T-helper 1 cell treated with Interleukin-12 subunit alpha and Interleukin-12 subunit beta and Interleukin-4 antibody, amounts not matched to agents 30 ng/mL and 1 ng/mL, for 36 hours (primary cell): ENCODE data around the gene P2RY2. TPM values are rescaled to one million over a fixed set of nuclear protein-coding genes. Genes with fewer than 3 reads are reported as not detected.
"Not testable (repeated sequence)": the region's sequence is repeated elsewhere in the genome, so short reads cannot be mapped to it uniquely, and the experiment has no call there.

Source experiments
- intact Hi-C: fragments of 100-400 bp; cut with micrococcal nuclease; formaldehyde crosslinking; loops from one replicate; pipeline ENCODE4 v1.15.1; 2024
- total RNA-seq: library from RNA; stranded (reverse); gene quantifications from 2 replicates; pipeline ENCODE4 v1.2.3, GENCODE V29; 2022

Gene P2RY2
- total RNA-seq, 1 donor from 2014 or later: not detected

DNA sequence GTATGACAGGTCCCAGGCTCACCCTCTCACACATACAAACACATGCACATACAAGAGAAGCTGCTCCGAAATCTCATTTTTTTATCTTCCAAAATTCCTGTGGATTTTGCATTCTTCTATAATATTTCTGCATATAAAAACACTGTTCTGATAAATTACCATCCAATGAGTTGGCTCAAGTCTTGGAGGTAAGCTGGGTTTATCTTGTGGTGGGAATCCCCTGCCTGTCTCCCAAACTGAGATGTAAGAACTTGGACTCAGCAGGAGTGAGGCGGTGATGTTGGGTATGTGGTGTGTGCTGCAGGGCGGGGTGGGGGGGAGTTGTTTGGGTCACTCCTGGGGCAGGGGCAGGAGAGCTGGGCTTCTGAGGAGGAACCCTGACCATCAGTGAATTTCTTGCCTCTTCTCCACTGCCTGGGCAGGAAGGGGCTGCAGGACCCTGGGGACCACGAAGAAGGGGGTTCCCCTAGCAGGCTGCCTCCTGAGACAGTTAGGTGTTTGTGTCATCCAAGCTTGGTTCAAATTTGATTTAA lies 47.3 kb downstream of the P2RY2 start:
- intact Hi-C loops: no loop called here

DNA sequence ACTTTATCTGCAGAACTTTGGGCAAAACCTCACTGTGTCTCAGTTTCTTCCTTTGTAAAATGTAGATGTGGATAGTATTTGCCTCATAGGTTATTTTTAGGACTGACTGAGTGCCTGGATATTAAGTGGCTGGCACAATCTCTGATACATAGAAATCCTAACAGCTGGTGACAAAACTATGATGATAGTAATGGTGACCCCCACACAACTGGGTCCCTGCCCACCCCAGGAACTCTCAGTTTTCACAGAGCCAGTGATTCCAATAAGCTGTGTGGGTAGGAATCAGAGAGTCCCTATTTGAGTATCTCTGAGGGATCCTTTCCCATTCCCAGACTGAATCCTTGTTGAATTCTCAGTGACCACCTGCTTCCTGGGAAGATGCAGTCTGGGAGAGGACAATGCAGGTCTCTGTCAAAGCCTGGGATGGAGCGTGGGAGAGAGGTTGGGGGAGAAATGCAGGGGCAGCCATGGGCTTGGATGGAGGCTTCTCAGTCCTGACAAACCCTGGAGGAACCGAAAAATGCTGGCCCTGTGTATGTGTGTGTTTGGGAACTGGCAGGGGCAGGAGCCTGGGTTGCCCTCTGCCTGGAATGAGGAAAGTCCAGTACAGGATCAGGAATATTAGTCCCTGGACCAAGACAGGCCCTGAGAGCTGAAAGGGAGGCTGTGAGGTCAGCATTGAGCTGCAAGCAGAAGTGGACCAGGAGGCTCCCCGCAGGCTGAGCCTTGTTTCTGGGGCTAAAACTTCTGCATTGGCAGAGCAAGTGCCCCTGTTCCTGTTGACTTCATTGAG lies 48.0 kb downstream of the P2RY2 start:
- intact Hi-C loops: no loop called here

DNA sequence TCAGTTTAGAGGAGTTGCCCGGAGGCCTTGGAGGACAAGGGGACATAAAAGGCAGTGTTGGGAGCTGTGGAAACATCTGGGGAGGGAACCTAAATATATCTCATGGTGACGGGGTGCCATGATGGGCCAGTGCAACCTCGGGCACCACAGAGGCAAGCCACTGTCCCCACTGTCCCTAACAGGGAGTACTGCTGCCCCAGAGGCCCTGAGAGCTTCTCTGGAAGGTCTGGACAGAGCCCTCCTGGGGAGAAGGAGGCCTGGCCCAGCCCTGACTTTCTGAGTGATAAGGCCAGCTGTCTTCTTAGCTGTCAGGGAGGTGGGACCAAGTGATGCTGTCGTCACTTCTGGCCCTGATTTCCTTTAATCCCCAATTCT lies 48.6 kb downstream of the P2RY2 start:
- intact Hi-C loops: no loop called here

DNA sequence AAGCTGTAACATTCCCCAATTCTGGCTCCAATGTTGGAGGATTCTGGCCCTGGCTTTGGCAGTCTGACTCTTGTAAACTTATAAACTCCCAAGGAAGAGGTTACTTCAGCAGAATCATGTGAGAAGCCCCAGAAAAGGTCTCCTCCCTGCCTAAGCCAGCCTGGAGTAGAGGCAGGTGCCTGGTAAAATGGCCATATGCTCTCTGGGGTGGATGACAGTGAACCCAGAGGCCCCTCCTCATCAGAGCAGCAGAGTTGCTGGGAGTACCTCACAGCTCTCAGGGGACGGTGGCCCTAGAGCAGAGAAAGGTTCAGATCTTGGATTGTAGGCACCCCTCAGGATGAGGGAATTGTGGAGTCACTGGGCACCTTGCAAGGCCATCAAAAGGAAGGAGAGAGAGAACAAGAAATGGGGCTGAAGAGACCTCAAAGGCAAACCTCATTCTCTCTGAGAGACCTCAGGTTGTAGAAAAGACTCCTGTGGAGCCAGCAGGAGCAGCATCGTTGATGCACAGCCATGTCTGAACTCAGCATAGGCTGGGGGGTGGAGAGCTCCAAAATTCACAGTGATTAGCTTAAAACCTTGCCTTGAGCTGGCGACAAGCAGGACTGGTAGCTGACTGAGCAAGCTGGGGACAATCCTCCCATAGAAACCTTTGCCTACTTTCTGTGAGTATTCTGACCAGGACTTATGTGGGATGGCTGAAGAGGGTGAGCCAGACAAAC lies 49.2 kb downstream of the P2RY2 start:
- intact Hi-C loops: no loop called here

DNA sequence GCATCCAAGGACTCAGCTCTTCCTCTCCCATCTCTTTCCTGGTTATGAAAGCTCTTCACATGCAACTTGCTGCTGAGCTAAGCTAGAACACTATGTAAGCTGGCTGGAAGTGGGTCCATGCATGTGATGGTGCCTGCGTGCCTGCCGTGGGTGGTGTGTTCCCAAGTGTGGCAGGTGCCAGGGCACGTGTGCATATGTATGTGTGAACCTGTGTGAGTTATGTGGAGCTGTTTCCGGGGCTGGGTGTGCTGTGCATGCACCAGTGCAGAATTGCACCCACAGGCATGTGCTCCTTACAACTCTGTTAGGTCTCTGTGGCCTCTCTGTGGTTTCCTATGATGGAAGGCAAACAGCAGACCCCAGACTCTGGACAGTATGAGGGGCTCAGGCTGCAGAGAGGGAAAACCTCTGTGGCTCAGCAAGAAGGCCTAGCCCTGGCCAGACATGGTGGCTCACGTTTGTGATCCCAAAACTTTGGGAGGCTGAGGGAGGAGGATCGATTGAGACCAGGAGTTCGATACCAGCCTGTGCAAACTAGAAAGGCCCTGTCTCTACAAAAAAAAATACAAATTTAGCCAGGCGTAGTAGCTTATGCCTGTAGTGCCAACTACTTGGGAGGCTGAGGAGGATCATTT lies 49.9 kb downstream of the P2RY2 start:
- intact Hi-C loops: no loop called here

DNA sequence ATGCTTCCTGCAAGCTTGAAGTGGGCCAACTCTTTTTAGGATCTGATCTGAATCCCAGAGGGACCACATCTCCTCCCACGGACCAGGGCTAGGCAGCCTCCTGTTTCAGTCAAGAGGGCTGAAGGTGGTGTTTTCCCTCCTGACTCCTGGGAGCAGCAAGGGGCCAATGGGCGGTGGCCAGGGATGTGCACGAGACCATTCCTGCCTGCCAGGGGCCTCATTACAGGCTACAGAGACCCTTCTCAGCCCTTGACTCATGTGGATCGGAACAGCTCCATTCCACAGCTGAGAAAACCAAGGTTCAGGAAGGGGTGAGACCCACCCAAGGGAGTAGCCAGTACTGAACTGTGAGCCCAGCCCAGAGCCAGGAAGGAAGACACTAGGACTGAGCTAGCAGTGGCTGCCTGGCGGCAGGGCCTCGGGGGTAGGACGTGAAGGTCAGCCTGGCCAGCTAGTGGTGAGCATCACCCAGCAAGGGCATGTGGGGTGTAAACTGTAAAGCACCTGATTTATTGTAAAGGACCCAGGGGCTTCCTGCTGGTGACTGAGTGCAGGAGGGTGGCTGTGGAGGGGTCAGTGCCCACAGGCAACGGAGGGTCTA lies 50.7 kb downstream of the P2RY2 start:
- intact Hi-C loops: no loop called here

DNA sequence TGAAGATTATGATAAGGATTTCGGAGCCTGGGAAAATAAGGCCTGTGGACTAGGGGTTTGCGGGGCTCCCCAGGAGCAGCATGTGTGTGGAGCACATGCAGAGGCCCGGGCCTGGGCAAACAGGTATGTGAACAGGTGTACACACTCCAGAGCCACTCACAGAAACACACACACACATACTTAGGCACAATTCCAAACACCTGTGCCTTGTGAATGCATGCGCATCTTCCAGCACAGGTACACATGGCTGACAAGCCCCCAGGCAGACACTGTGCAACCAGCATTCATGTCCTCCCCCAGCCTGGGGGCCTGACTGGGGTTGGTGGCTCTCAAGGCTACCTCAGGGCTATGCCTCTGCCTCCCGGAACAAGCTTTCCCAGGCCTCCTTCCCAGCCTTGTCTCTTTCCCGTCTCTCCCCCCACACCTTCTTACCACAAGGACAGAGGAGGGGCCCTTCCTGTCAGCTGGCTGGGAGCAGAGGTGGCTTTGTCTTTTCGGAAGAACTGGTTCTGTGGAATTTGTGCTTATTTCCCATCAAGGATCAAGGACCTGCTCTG lies 51.5 kb downstream of the P2RY2 start:
- intact Hi-C loops: no loop called here

DNA sequence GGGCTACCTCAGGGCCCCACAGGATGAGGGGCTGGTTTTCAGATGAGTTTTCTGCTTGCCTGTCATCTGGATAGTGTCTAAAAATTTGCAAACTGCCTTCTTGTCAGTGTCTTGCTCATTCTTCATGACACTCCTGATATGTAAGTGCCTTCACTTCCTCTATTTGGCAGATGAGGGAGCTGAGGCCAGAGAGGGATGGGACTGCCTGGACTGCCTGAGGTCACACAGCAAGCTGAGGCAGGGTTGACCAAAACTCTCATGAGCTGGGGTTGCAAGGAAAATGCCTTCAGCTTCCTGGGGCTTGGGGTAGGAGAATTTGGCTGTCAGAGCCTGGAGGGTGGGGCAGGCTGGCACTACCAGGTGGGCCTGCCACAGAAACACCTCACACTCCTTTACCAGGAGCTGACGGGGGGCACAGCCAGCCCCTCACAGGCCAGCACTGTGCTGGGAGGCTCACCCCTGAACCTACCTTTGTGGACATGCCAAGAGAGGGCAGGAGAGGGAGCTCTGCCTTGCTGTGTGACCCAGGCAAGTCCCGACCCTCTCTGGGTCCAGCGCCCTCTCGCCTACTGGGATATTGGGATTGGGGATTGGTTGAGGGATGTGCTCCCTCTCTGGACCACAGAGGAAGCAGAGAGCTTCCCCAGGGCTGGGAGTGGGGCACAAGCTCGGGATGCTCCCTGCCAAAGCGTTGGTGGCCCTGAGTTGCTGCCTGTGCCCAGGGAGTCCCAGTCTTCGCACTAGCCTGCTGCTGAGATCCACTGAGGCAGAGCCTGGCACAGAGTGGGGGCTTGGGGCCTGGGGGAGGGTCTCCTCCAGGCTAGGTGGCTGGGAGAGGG lies 52.2 kb downstream of the P2RY2 start:
- intact Hi-C loops: no loop called here

DNA sequence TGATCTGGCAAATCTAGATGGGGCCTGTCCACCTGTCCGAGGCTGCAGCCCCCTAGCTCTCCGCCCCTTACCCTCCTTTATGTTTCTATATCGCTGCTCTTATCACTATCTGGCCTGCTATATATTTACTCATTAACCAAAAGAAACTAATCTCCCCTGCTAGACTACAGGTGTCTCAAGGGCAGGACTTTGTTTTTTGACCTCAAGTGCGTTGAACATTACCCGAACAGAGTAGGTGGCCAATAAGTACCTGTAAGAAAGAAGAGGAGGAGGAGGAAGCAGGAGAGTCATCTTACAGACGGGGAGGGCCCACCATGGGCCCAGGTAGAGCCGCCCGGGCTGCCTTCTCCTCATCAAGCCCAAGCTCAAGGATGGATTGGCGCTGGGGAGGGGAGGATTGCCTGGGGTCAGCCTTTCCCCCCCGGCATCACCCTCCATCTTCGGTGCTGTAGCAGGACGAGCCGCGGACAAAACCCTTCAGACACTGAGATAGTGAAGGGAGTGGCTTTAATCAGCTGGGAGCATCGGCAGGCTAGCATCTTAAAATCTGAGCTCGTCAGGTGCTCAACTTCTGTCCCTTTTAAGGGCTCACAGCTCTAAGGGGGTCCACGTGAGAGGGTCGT lies 52.9 kb downstream of the P2RY2 start:
- intact Hi-C loops: no loop called here

DNA sequence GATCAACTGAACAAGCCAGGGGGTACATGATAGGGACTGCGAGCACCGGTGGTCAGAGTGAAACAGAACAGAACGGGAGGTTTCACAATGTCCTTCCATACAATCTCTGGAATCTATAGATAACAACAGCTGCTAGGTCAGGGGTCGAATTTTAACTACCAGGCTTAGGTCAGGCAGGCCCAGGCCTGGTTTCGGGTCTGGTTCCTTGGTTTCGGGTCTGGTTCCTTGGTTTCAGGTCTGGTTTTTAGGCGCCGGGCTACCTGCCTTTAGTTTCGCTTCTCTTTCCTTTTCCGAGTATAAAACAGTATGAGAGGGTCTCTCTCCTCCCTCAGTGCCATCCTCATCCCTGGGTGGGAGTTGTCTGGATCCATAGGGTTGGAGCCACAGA lies 53.4 kb downstream of the P2RY2 start:
- intact Hi-C loops: not testable (repeated sequence)

DNA sequence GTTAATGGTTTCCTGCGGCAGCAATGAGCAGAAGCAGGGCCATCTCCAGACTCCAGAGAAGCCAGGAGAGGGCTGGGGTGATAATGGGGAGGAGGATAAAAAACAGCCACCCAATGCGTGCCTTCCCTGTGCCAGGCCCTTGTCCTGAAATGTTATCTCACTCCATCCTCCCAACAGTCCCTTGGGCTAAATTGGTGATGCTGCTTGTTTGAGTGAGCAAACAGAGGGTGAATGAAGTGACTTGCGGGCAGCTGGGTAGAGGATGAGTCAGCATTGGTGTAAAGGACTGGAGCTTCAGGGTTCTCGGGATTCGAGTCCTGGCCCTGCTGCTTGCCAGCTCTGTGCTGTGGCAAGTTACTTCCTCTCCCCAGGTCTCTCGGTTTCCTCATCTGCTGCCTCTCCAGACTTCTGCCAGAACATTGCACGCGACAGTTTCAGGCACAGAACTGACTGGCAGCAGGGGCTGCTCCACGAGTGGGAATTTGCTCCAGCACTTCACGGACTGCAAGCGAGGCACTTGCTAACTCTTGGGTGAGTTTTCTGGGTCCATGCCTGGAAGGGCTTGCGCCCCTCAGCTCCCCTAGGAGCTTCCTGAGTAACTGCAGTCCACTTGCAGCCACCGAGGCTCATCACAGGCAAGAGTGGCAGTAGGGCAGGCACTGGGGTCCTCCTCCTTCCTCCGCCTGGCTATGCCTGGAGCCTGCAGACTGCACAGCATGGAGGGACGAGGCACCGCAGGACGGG lies 54.0 kb downstream of the P2RY2 start, which contains the start of gene P2RY6:
Gene P2RY6, plus strand, starts transcription at position 403 of the 744 bp plus-strand sequence. CDS start 24,181 bp downstream, outside the sequence.
- intact Hi-C loops: no loop called here

DNA sequence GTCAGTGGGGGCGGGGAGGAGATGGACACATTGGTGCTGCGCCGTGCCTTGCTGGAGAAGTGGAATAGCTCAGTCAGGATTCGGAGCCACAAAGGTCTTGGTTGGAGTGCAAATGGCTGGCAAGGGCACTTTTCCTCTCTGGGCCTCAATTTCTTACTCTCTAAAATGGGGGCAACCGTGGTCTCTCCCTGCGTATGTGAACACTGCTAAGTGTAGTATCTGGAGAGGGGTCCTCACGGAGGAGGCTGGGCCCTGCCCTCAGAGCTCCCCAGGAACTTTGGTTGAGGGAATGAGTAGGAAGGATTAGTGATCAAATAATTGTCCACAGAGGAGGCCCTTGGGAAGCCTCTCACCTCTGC lies 54.6 kb downstream of the P2RY2 start:
- intact Hi-C loops: no loop called here

DNA sequence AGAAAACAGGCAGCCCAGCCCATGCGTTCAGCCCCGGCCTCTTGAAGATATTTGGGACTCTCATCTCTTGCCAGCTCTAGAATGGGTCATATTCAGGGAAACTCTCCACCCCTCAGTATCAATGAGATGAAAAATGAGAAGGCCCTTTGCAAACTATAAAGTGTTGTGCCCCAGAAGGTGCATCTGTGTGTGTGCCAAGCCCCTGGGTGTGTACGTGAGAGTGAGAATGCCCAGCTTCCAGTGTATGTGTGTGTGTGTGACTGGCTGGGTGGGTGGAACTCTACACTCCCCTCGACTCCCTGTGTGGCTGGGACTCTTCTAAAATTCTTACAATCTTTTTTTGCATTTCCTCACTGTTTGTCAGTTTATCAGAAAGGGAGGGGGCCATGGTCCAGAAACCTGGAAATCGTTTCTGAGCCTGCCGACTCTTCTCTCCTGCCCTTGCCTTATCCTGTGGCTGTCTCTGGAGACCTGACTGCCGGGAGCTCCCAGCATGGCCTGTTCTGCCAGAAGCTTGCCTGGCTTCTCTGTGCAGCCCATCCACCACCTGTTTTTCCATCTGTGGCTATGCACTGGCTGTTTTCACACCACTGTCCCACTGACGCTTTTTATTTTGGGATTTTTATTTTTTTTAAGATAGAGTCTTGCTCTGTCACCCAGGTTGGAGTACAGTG lies 55.3 kb downstream of the P2RY2 start:
- intact Hi-C loops: no loop called here

DNA sequence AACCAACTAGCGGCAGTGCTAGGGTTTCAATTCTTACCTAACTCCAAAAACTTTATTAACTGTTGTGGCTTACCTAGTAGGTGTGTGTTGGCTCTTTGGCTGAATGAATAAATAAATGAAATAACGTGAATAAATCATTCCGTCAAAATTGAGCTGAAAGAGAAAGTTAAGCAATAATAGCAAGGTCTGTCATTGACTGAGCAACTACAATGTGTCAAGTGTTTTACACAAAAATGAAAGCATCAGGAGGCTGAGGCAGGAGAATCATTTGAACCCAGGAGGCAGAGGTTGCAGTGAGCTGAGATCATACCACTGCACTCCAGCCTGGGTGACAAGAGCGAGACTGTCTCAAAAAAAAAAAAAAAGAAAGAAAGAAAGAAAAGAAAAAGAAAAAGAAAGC lies 56.1 kb downstream of the P2RY2 start:
- intact Hi-C loops: not testable (repeated sequence)

DNA sequence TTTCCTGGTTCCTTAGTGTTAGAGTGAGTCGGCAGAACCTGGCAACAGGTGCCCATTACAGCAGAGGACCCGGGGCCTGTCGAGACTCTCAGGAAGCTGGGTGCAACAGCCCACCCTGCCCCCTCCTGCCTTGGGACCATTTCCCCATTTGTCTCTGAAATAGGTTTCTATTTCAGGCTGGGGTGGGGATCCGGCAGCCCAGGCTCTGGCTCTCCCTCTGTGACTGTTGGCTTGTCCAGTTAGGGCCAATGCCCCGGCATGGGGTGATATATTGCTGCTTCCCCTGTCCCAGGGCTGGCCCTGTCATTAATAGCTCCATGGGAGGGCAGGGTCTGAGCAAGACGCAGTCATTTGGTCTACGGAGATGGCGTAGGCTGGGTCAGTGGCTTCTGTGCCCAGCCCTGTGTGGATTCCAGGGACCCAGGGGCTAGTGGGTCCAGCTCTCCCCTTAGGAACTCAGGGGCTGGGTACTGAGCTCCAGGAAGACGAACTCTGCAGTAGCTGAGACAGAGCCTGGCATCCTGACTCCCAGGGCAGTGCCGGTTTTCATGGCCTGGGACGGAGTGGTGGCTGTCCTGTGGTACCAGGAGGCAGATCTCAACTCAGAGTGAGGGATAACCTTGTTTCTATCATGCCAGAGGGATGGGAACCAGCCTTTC lies 56.8 kb downstream of the P2RY2 start:
- intact Hi-C loops: no loop called here

DNA sequence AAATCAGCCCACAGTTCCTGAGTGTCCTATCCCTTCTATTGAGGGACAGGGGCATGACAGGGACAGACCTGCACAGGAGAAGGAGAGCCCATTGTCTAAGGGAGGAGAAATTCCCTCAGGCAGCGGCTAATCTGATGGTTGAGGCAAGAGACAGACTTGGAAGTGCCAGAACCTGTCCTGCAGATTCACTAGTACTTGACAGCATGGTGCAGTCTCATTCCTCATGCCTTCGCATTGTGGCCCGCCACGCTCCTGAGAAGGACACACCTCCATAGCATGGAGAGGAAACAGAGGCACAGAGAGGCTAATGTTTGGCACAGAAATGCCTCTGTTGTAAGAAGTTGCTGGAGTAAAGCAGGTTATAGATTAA lies 57.3 kb downstream of the P2RY2 start:
- intact Hi-C loops: no loop called here

DNA sequence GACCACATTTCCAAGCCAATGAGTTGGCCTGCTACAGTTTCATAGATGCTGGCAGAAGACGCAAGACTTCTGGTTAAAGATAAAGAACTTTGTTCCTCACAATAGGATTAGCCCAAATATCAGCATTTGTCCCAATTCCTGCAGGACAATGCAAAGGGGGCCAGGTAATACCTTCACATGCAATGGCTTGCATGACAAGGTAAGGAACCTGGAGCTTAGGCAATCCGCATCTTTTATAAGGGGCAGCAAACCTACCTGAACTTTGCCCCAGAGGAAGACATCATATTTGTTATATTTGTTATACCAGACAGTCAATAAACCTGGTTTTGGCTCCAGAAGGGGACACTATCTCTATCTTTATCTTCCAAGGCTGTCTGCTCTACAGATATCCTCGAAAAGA lies 59.4 kb downstream of the P2RY2 start:
- intact Hi-C loops: no loop called here

DNA sequence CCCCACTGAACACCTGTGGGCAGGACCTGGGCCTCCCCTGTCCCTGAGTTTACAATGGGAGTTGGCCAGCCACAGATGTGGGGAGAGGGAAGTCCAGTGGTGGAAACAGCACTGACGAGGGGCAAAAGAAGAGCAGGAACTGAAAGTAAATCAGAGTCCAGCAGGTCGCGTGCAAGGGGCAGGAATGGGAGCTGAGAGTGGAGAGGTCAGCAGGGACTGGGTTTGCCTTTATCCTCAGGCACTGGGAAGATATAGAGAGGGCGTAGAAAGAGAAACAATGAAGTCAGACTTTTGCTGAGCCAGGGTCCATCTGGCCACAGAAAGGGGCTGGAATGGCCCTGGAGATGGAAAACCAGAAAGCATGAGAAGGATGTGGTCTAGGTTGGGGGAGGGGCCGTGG lies 62.5 kb downstream of the P2RY2 start:
- intact Hi-C loops: no loop called here
